Measurements from ENCODE around the gene TNPO1.

Gene TNPO1

DNA sequence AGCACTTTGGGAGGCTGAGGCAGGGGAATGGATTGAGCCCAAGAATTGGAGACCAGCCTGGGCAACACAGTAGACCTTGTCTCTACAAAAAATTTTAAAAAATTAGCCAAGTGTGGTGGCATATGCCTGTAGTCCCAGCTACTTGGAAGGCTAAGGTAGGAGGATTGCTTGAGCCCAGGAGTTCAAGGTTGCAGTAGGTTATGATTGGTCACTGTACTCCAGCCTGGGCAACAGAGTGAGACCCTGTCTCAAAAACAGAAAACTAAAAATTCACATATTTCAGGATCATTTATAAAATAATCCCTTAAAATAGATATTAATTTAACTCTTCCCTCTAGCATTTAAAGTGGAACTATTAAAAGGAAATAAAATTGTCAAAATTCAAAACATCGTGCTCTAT, 142.8 kb downstream of the TNPO1 start:
- H3K4me3 ChIP-seq (ENCODE audit: low read depth, low read length) = no peak overlapping the region
- no peak for DNase-seq (ENCODE audit: low read depth)
- TF ChIP-seq, protein P1, sequence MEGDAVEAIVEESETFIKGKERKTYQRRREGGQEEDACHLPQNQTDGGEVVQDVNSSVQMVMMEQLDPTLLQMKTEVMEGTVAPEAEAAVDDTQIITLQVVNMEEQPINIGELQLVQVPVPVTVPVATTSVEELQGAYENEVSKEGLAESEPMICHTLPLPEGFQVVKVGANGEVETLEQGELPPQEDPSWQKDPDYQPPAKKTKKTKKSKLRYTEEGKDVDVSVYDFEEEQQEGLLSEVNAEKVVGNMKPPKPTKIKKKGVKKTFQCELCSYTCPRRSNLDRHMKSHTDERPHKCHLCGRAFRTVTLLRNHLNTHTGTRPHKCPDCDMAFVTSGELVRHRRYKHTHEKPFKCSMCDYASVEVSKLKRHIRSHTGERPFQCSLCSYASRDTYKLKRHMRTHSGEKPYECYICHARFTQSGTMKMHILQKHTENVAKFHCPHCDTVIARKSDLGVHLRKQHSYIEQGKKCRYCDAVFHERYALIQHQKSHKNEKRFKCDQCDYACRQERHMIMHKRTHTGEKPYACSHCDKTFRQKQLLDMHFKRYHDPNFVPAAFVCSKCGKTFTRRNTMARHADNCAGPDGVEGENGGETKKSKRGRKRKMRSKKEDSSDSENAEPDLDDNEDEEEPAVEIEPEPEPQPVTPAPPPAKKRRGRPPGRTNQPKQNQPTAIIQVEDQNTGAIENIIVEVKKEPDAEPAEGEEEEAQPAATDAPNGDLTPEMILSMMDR (IDR thresholded peaks at IDR 0.05; ENCODE audit: low read depth, low read length, missing control alignments) = no peak

All from GM12864 (cell line).